ENCODE measurements around the gene GPR78.

Gene GPR78, protein sequence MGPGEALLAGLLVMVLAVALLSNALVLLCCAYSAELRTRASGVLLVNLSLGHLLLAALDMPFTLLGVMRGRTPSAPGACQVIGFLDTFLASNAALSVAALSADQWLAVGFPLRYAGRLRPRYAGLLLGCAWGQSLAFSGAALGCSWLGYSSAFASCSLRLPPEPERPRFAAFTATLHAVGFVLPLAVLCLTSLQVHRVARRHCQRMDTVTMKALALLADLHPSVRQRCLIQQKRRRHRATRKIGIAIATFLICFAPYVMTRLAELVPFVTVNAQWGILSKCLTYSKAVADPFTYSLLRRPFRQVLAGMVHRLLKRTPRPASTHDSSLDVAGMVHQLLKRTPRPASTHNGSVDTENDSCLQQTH

DNA sequence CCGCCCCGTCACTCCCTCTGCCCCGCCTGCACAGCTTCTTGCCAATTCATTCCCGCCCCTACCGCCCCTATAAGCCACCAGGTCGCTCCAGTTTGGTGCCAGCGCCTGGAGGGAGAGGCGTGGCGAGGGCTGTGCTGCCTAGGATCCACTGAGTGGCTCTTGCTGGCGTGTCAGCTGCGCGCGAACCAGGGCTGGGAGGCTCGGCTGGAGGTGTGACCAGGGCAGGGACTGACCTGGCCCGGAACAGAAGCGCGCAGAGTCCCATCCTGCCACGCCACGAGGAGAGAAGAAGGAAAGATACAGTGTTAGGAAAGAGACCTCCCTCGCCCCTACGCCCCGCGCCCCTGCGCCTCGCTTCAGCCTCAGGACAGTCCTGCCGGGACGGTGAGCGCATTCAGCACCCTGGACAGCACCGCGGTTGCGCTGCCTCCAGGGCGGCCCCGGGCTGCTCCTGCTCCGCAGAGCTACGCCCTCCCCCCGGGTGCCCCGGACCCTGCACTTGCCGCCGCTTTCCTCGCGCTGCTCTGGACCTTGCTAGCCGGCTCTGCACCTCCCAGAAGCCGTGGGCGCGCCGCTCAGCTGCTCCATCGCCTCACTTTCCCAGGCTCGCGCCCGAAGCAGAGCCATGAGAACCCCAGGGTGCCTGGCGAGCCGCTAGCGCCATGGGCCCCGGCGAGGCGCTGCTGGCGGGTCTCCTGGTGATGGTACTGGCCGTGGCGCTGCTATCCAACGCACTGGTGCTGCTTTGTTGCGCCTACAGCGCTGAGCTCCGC lies at the start of gene GPR78:
TSS of gene GPR78 (plus strand) at position 72 of the 773 bp plus-strand sequence. CDS start at position 663, 591 bp downstream.
- DNase-seq (ENCODE audit: low read depth in 3 of 3), result peak in 1 of 3 experiments; percentile 20

DNA sequence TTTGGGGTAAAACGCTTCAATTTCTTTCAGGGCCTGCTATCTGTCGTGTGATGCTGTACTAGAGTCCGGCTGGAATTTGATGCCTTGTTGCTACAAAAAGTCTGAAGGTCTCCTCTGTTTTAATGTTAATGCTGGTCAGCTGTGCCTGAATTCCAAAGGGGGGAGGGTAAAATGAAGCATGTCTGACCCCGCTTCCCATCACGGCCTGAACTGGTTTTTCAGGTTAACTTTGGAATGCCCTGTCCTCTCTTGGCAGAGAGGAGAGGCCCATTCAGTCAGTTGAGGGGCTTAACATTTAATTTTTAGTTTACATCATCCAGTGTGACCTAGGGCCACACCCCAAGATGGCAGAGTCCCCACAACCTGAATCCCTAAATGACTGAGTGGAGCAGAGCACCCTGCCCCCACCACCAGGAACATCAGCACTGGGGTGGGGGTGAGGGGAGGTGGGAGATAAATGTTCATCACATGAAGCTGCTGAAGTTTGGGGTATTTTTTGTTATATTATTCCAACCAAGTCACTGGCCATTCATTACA lies 47.9 kb upstream of the GPR78 start:
- DNase-seq (ENCODE audit: low read depth in 3 of 3), result no peak

DNA sequence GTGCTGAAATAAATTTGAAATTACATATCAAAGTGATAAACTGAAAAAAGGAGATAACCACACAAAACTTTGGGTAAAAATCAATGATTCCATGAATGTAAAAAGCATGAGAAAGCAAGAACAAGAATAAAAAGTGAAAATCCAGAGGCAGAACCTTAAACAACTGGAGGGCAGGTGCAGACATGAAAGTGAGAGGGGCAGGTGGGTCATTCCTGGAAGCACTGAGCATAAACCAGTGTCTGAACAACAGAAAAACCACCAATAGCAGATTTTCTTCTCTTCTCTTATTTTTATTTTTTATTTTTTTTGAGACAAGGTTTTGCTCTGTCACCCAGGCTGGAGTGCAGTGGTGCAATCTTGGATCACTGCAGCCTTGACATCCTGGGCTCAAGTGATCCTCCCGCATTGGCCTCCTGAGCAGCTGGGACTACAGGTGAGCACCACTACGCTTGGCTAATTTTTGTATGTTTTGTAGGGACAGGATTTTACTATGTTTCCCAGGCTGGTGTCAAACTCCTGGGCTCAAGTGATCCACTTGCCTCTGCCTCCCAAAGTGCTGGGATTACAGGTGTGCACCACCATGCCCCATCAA lies 46.8 kb upstream of the GPR78 start:
- no peak for DNase-seq (ENCODE audit: low read depth in 3 of 3)

DNA sequence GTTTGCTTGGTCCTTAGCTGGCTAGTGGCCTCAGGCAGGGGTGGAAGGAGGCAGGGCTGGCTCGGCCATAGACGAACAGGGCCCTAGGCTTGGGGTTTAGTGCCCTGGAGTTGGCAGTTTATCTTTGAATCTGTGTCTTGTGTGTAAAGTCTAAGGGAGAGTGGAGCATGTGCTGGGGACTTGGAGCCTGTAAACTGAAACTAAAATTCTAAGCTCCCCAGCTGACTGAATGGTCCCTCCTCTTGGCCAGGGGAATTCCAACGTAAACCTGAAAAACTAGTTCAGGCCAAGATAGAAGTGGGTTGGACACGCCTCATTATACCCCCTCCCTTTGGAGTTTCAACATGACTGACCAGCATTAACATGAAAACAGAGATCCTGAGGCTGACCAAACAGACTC lies 46.1 kb upstream of the GPR78 start:
- no peak for DNase-seq (ENCODE audit: low read depth in 3 of 3)

DNA sequence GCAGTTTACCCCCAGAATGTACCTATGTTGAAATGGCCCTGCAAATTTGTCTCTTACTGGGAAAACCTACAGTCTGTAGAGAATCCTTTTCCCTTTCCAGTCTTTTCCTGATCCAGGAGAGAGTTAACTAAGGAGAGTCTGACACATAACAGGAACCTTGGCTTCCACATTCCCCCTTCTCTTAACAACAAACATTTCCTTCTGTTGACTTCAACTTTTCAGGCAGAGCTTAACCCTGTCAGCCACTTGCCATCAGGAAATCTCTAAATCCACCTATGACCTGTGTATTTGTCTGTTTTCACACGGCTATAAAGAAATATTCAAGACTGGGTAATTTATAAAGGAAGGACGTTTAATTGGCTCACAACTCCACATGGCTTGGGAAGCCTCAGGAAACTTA lies 45.6 kb upstream of the GPR78 start:
- no peak for DNase-seq (ENCODE audit: low read depth in 3 of 3)

DNA sequence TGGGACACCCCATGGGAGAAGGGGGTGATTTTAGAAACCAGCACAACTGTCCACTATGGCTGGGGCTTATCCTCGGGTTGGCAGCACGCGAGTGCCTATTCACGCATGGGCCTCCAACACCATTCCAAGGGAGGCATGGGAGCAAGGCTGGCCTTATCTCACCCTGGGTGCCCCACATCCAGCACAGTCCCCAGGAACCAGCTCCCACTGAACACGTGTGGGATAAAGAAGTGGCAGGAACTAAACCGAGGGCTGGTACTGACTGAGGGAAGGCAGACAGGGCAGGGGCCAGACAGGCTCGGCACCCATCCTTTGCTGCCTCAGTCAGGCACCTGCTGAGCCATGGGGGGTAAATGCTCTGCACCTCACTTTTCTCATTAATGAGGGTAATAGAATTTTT lies 43.7 kb upstream of the GPR78 start:
- DNase-seq (ENCODE audit: low read depth in 3 of 3), result no peak

DNA sequence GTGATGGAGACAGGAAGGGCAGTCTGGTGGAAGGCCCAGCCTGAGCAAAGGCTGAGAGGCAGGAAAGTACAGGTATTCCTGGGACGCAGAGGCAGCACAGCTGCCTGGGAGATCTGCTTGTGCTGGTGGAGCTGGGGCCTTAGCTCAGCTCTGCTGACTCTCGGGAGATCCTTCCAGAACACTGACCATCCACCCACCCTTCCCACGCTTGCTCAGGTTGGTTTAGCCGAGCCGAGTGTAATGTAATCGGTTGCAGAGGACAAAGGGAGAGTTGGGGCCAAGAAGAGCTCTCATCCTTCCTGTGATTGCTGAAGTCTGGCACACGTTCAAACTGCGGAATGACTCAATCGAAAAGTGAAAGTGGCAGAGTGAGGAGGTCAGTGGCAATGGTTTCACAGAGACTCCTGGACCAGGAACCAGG lies 43.1 kb upstream of the GPR78 start:
- no peak for DNase-seq (ENCODE audit: low read depth in 3 of 3)

DNA sequence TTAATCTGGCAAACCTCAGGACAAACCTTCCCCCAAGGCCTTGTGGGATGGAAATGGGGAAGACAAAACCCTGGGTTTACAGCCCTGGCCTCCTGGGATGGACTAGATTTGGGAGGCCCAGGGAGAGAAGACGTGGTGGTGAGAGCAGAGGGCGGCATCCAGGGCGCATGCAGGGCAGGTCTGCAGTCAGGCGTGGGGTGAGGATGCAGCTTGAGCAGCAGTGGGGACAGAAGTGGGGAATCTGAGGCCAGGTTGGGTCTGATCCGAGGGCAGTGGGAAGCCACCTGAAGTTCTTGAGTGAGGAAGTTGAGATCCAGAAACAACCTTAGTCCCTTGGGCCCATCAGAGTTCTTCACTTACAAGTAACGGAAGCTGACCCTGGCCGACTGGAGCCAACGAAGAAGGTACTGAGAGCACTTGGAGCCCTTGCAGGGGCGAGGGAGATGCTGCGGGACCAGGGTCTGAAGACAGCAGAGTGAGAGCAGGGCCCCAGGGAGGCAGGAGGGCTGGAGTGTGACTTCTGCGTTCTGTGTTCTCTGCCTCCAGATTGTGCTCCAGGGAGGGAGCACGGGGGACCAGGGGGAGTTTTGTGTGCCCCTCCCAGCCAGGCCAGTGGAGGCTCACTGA lies 42.0 kb upstream of the GPR78 start:
- no peak for DNase-seq (ENCODE audit: low read depth in 3 of 3)

DNA sequence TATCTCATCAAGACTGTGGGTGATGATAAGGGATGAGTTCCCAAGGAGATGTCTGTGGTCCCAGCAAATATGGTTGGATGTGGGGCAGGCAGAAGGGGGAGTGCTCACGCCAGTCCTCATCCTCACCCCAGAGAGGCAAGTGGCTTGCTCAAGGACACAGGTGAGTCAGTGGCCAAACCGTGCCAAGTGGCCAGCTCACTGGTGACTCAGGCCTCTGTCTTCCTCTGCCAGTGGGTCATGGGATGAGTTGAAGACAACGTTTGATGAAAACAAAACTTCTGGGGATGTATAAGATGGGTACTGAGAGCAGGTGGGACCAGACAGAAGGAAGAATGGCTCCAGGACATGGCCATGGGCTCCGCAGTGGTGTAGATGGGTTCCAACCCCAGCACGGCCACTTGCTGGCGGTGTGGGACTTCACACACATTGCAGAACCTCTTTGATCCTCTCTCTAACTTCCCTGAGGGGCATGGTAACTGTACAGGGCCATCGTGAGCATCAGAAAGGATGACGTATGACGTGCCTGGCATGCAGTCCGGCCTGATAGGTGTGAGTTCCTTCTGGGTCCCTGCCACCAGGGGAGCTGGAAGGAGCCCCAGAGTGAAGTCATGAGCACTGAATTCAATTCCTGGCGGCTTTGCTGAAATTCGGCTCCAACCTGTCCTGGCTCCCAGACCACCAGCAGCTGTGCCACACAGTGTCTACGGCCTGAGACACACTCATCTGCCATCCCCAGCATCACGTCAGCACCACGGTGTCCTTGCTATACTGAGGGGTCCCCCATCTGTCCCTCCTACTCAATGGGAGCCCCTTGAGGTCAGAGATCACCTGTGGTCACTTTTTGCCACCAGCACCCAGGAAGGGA lies 41.3 kb upstream of the GPR78 start:
- DNase-seq (ENCODE audit: low read depth in 3 of 3), result no peak

DNA sequence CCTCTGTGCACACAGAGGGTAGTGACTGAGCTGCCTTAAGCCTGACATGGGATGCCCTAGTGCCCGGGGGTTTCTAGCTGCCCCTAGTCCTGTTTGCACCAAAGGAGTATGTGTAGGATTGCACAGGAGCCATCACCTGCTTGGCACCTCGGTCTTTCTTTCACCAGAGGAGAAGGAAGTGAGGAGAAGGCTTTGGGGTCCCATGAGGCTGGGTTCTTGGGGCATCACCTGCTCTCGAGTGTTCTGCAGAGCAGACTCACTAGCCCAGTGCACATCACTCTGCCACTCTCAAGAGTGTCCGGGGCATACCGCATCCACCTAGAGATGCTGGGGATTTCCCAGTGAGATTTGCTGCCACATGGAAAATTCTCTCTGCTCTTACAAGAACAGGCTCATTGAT lies 40.5 kb upstream of the GPR78 start:
- no peak for DNase-seq (ENCODE audit: low read depth in 3 of 3)

DNA sequence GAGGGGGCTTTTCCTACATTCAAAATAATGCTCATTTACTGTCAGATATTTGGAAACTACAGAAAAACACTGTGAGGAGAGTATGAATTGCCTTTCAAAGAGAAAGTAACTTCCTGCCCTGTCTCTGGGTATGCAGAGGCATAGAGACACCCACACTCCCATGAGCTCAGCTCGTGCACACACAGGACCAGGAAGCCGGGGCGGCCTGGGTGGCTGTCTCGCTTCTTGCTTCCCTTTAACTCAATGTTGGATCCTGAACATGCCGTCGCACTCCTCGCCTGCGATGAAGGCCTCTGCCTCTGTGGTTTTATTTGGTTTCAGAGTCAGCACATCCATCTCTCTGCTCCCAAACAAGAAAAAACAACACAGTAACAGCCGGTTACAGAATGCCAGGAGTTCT lies 40.1 kb upstream of the GPR78 start:
- DNase-seq (ENCODE audit: low read depth in 3 of 3), result peak in 2 of 3 experiments; percentile 5 to 8

DNA sequence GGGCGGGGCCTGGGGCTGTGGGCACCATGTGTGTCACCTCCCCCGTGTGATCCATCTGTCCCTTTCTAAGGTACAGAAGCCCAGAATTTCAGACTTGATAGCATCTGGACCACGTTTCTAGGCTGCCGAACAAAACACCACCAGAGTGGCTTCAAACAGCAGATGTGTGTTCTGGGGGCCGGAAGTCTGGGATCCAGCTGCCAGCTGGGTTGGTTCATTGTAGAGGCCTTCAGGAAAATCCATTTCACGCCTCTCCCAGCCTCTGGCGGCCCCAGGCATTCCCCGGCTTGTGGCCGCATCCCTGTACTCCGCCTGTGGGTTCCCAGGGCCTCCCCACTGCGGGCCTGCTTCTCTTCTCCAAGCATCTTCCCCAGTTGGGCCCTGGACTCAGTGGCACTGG lies 39.6 kb upstream of the GPR78 start:
- DNase-seq (ENCODE audit: low read depth in 3 of 3), result no peak

DNA sequence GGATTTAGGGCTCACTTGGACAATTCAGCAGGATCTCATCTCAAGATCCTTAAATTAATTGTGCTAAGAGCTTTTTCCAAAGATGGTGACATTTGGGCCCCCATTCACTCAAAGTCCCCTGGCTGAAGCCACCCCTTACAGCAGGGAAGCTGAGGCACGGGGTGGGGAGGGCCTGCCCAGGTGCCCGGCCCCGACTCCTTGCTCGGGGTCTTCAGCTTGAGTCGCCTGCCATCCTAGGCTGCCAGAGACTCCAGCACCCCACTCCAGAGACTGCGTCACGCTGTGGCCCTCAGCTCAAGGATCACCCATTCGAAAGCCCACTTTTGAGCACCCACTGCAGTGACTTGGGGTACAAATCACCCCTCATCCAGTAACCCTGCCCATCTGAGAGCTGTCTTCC lies 39.2 kb upstream of the GPR78 start:
- no peak for DNase-seq (ENCODE audit: low read depth in 3 of 3)

DNA sequence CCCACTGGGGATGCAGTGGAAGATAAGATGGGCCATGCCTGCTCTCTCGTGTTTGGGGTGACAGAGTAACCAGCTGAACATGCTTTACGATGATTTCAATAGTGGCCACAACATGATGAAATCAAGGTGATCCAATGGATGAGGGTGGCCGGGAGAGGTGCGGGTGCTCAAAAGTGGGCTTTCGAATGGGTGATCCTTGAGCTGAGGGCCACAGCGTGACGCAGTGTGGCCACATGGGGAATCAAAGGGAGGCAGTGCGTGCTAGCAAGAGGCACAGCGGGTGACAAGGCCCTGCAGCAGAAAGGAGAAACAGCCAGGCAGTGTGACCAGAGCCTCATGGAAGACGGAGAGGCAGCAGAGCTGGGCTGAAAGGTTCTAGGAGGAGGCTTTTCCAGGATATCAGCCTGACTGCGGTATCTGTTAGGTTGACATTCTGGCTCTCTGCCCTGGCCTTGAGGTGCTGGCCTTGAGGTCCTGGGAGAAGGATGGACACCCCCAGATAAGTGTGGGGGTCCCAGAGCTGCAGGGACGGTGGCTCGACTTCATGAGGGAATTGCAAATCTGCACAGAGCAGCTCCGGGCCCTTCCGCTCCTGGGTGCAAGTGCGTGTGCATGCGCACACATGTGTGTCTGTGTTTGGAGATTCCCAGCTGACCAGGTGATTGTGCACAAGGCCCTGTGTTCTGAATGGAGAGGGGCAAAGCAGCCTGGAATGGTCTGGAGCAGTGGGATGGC lies 38.0 kb upstream of the GPR78 start:
- DNase-seq (ENCODE audit: low read depth in 3 of 3), result no peak

DNA sequence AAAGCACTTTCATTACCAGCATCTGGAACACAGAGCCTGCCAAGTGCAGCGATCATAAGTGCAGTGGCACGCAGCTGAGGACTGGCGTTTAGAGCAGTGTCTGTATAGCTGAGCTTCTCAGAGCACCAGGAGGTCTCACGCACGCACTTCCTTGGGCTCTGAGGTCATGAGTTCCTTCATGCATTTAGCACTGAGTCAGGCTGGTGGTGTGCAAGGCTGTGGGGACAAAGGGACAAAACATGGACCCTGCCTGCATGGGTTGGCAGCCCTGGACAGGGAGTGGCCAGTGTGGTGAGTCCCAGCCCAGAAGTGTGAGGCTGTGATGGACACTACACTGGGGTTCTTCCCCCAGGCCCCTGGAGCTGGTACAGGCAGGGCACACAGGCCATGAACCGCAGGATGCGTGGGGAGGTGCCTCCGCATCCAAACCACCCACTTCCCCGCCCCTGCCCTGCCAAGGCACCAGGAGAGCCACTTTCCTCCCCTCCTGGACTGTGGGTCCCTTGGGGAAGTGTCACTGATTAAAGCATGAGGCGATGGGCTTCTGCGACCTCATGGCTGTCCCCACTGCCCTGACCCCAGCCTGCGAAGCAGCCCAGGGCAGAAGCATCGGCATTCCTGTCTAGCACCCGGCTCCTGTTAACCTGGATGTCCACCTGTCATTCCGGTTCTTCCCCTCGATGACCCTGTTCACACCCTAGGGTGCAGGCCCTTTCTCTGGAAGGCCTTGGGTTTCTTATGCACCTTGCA lies 37.2 kb upstream of the GPR78 start:
- no peak for DNase-seq (ENCODE audit: low read depth in 3 of 3)

DNA sequence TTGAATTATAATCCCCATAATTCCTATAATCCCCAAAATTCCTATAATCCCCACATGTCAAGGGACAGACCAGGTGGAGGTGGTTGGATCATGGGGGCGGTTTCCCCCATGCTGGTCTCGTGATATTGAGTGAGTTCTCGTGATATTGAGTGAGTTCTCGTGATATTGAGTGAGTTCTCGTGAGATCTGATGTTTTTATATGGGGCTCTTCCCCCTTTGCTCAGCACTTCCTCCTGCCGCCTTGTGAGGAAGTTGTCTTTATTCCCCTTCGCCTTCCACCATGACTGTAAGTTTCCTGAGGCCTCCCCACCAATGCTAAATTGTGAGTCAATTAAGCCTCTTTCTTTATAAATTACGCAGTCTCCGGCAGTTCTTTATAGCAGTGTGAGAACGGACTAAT lies 36.6 kb upstream of the GPR78 start:
- no peak for DNase-seq (ENCODE audit: low read depth in 3 of 3)

DNA sequence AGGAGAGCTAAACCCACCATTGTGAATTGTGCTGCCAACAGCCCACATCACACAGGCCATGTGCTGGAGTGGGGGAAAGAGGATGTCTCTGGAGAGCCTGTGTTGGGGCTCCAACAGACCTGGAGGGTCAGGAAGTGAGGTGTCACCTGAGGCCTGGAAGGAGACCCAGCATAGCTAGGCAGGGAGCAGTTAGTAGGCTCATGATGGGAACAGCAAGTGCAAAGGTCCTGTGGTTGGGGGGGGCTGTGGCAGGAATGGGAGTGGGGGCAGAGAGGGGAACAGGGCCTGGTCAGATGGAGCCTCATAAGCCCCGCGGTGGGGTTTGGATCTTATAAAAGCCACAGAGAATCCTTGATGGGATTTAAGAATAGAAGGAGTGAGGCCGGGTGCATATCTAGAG lies 35.9 kb upstream of the GPR78 start:
- DNase-seq (ENCODE audit: low read depth in 3 of 3), result no peak

DNA sequence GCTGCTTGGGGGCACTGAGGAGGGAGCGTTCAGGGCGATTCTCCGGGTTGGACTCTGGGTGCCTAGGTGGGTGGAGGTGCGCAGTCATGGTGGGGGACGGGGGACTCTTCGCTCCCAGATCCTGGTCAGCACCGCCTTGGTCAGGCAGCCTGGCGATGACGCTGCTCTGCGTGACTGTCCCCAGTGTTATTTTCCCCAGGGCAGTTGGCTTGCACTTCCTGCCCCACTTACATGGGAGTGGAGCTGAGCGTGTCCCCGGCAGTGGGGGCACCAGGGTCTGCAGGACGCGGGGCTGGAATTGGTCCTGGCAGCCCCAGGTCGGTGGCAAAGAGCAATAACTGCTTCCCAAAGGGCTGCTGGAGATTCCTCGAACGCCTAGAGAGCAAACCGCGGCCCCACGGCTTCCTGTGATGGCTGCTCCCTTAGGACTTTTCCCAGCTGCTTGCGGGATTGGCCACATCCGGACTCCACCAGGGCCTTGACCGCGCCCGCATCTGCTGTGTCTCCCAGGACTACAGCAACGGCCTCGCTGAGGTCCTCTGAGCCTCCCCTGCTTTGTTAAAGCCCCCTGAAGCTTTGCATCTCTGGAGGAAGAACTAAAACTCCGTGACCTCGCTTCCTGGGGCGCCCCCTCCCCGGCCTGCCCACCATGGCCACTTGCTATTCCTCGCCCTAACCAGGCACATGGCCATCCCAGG lies 35.3 kb upstream of the GPR78 start:
- DNase-seq (ENCODE audit: low read depth in 3 of 3), result no peak

DNA sequence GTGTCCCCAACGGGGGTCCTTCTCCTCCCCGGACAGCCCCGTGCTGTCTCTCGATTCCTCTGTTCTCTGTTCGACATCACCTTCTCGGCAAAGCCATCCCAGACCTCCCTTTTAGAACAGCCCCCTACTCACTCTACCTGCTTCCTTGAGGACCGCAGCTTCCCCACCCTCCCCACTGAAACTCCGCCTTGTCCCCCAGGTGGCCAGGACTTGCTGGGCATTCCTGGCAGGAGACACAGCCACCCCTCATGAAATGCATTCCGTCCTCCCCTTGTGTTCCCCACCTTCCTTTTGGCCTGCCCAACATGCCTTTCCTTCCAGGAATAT lies 34.8 kb upstream of the GPR78 start:
- no peak for DNase-seq (ENCODE audit: low read depth in 3 of 3)

Measured in stimulated activated CD4-positive, alpha-beta T cell treated with anti-CD3 and anti-CD28 coated beads, TNF-alpha, amount 100 ng/mL, for 4 hours (primary cell).